HG03439 (cell line): Measurements from ENCODE around the gene IFNL4.
"Not testable (repeated sequence)": the region's sequence is repeated elsewhere in the genome, so short reads cannot be mapped to it uniquely, and the experiment has no call there.

ENCODE experiments used
- ATAC-seq: cut with Tn5 transposase; IDR thresholded peaks from one replicate; pipeline ENCODE4 v1.9.1; 2021; ENCODE audit warnings: mild to moderate bottlenecking, moderate library complexity; ENCODE audit not compliant: unreplicated experiment

Gene IFNL4

DNA sequence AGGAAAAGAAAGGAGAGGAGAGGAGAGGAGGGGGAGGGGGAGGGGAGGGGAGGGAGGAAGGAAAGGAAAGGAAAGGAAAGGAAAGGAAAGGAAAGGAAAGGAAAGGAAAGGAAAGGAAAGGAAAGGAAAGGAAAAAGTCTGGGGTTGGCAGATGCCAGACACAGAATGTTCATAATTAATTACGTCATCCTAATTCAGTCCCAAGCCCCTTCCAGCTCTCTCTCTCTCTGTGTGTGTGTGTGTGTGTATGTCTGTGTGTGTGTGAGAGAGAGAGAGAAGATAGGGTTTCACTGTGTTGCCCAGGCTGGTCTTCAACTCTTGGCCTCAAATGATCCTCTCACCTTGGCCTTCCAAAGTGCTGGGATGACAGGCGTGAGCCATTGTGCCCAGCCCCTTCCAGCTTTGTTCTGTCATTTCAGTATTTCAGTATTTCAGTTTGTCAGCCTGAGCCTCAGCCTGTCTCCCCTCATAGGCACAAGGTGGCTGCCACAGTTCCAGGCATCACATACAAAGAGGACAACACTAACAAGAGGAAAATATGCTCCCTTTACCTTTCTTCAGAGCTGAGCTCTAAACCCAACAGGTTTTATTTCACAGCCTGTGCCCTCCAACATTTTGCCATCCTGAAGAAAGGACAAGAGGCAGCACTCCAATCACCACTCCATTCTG, 18.4 kb downstream of the IFNL4 start:
- no peak for ATAC-seq

GRCh38 chr19:39224910-39225309, 23.7 kb downstream of the IFNL4 start:
- no peak for ATAC-seq

GRCh38 chr19:39223703-39224279, 24.9 kb downstream of the IFNL4 start:
- ATAC-seq, result no peak

DNA sequence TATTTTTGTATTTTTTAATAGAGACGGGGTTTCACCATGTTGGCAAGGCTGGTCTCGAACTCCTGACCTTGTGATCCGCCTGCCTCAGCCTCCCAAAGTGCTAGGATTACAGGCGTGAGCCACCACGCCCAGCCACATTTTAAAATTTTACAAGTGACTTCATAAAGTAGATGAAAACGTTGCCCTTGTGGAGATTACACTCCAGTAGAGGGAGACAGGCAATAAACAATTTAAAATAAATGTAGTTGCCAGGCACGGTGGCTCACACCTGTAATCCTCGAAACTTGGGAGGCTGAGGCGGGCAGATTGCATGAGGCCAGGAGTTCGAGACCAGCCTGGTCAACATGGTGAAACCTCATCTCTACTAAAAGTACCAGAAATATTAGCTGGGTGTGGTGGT, 29.5 kb downstream of the IFNL4 start:
- ATAC-seq, result not testable (repeated sequence)

GRCh38 chr19:39218230-39219007, 30.2 kb downstream of the IFNL4 start:
- no peak for ATAC-seq

- ATAC-seq, result no peak
Observed at GRCh38 chr19:39217094-39217493, 31.6 kb downstream of the IFNL4 start.

DNA sequence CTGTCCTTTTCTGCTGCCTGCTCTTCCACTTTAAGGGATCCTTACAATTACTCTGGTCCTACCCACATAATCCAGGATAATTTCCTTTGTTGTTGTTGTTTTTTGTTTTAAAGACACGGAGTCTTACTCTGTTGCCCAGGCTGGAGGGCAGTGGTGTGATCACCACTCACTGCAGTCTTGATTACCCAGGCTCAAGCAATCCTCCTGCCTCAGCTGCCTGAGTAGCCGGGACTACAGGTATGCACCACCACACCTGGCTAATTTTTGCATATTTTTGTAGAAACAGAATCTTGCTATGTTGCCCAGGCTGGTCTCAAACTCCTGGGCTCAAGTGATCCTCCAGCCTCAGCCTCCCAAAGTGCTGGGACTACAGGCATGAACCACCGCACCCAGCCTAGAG, 33.3 kb downstream of the IFNL4 start:
- not testable (repeated sequence) for ATAC-seq

DNA sequence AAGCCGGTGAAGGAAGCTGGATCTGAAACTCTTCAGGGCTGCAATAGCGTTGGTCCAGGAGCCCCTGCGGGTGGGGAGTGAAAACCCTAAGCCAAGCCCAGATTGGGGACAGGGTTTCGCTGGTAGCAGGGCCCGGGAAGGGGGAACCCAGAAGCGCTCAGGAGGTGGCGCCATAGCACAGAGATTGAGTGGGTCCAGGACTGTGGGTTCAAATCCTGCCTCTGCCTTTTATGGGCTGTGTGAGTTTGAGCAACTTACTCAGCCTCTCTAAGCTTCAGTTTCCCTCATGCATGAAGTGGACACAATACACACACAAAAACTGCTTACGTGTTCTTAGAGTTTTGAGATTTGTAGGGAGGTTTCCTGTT, 36.3 kb downstream of the IFNL4 start:
- no peak for ATAC-seq

- ATAC-seq, result no peak
Observed at GRCh38 chr19:39211731-39212374, 36.8 kb downstream of the IFNL4 start.

- no peak for ATAC-seq
Observed at GRCh38 chr19:39209196-39209595, 39.5 kb downstream of the IFNL4 start.

DNA sequence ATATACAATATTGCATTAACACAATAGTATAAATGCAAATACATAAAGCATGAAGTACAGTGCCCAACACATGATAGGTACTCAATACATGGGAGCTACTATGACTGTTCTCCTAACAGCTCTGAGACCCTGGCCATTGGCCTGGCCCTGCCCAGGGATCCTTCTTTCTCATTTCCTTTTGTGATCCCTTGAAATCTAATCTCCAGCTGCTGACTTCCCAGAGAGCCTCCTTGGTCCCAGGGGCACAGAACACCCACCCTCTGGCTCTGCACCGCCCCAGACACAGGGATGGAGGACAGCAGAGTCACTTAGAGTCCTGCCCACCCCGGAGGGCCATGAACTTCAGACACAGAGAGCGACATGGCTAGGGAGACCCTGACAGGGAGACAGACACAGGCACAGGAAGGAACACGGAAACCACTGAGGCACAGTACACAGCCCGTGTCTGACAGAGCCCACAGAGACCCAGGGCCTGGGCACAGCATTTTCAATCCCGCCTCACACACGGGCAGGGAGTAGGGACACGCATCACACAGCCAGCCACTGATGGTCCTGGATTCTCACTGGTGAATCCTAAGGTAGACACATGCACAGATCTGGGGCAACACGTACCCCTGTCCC, 40.4 kb downstream of the IFNL4 start:
- ATAC-seq, result no peak

DNA sequence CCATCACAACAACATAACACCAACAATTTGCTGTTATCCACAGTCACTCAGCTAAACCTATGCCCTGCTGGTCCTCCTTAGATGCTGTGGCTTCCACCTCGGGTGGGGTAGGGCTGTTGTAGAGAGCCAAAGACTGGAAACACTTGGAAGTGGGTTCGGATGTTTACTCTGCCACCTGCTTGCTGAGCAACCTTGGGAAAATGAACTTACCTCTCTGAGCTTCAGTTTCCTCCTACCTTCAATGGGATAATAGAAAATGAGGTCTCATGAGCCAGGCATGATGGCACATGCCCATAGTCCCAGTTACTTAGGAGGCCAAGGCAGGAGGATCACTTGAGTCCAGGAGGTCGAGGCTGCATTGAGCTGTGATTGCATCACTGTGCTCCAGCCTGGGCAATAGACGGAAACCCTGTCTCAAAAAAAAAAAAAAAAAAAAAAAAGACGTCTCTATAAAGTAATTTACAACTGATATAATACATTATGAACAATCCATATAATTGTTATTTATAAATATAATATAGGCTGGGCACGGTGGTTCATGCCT, 41.3 kb downstream of the IFNL4 start:
- ATAC-seq, result no peak

- no peak for ATAC-seq
Observed at GRCh38 chr19:39206122-39206521, 42.5 kb downstream of the IFNL4 start.

DNA sequence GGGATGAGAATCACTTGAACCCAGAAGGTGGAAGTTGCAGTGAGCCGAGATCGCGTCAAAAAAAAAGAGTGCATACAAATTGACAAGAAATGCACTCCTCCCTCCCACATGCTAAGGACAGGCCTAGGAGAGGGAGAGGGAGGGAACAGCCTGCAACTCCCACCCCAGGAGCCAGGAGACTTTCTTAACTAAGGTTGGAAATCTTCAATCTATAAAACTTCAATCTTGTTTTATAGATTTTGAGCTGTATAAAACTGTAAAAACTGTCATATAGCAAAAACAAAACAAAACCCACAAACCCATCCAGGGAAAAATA, 43.2 kb downstream of the IFNL4 start:
- no peak for ATAC-seq

DNA sequence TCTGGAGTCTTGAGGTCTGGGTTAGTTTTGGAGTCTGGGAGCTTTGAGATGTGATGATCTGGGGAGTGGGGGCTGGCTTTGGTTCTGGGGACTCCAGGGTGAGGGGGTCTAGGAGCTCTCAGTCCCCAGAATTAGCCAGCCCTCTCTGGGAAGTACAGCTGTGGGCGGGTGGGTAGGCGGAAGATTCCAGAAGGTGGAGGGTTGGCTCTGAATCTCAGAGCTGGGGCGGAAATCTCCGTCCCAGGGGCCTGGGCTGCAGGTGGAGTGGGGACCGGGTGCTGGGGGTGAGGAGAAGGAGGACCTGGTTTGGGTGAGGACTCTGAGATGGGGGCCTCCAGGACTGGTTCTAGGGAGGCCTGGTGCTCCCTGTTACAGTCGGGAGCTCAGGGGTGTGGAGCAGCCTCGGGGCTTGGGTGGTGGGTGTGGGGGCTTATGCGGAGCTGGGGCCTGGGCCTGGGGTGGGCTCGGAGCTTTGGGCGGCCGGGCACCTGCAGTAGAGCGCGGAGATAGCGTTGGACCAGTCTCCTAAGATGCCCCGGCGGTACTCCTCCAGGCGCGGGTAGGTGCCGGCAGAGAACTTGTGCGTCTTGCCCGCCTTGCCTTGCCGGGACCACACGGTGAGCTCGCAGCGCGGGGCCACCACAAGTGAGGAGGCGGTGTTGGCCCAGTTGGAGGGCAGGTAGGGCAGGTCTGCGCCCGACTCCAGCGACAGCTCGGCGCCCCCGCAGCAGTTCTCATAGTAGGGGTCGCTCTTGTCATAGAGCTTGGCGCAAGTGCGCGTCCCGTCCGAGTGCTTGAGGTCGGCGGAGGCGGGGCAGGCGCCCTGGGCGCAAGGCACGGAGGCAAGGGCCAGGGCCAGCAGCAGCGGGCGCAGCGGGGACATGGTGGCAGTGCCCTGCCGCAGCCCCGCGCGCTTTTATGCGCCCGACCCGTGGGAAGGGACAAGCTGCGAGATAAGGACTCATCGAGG, 45.0 kb downstream of the IFNL4 start, which contains the start of gene SYCN:
TSS of gene SYCN (minus strand) at position 892 of the 970 bp plus-strand sequence. CDS start at position 883, 9 bp downstream.
- ATAC-seq, result no peak

- ATAC-seq, result no peak
Observed at GRCh38 chr19:39202998-39203355, 45.7 kb downstream of the IFNL4 start.

- no peak for ATAC-seq
Observed at GRCh38 chr19:39200803-39201115, 47.9 kb downstream of the IFNL4 start.

- no peak for ATAC-seq
Observed at GRCh38 chr19:39200066-39200802, 48.4 kb downstream of the IFNL4 start.

DNA sequence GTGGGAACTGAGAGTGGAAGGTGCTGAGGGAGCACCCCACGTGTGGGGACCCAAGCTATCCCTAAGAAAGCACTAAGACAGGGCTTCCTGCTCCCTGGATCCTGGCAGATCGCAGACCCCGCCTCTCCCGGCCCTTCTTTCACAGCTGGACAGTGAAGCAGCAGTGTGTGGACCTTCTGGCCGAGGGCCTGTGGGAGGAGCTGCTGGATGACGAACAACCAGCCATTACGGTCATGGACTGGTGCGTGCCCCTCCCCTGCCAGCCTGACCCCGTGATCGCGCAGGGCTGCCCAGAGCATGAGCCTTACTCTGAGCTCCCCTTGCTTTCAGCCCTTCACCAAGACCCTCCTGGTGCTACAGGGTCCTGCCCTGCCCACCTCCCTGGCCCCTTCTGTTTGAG, 49.6 kb downstream of the IFNL4 start:
- no peak for ATAC-seq
